AG08396 (cell line): ENCODE data around the gene MARK4.
"Not testable (repeated sequence)": the region's sequence is repeated elsewhere in the genome, so short reads cannot be mapped to it uniquely, and the experiment has no call there.

Experiments
- DNase-seq: peaks from one replicate; pipeline ENCODE4 v3.0.0; 2012; ENCODE audit warnings: low spot score, mixed read lengths

Gene MARK4

DNA sequence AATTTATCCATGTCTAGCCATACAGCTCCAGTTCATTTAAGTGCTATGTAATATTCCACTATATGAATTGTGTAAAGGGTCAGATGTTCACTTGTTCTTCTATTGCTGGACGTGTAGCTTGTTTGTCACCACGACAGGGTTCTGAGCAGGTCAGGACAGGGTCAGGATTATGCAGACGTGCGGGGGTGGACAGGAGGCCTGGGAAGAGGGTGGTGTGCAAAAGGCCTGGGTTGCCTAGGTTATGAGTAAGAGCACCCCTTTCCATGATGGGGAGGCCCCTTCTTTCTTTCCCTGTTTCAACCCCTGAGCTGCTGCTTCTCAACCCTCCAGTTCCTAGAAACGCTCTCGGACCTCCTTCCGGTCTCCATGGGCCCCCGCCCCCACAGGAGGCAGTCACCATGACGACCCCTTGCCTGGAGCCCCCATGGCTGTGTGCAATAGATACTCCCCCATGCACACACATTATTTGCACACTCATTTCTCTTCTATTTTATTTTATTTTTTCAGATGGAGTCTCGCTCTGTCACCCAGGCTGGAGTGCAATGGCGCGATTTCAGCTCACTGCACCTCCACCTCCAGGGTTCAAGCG is 7.8 kb upstream of the MARK4 start:
- DNase-seq: no peak

DNA sequence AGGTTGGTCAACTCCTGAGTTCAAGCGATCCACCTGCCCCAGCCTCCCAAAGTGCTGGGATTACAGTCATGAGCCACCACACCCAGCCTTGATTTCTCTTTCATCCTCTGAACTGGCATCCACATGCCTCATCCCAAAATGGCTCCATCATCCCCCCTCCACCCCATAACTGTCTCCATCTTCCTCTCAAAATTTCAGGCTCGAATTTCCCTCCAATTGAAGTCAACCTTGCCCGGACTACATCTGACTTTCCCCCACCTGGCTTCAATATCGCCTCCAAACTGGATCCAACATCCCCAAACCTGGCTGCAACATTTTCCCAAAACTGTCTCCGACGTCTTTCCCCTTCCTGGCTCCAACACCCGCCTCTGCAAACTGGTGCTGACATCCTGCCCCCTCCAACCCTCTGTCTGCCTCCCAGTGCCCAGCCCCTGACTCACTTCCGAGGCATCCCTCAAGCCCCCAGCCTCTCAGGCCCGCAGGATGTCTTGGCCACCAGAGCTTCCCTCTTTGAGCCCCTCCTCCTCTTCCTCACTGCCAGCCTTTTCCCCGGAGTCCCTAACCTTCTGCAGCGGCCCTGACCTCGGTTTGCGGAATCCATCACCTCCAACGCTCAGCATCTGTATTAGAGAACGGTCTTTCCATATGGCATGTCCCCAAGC is 6.8 kb upstream of the MARK4 start:
- no peak for DNase-seq

DNA sequence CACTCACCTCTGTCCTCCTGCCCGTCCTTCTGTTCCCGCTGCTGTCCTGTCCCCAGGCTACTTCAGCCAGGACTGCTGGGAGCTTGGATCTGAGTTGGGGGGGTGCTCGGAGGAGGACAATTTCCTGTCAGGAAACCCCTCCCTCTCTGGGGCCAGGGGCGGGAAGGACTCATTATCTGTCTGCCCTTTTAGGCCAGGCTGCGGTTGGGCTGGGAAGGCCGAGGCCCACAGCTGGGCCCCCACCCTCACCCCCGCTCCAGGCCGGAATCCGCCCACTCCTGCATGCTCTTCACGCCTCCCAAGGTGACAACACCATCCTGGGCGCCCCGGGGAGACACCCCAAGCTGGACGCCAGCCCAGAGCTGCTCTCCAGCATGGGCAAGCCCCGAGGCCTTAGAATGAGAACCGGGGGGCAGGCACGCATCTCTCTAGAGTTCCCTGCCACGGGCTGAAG is 5.7 kb upstream of the MARK4 start, which contains the start of gene EXOC3L2:
EXOC3L2 (minus strand) TSS at position 74 of the 454 bp plus-strand sequence. CDS start 6,362 bp downstream, outside the sequence.
- no peak for DNase-seq

DNA sequence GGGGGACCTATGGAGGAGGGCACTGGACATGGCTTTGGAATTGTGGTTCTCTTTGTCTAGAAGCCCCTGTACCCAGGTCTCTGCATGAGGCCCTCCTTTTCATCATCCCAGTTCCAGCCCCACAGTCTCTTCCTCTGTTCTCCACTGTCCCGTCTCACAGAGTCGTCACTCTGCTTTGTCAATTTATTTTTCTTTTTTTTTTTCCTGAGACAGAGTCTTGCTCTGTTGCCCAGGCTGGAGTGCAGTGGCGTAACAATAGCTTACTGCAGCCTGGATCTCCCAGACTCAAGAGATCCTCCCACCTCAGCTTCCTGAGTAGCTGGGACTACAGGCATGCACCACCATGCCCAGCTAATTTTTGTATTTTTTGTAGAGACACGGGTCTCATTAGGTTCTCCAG is 5.2 kb upstream of the MARK4 start:
- DNase-seq: no peak

DNA sequence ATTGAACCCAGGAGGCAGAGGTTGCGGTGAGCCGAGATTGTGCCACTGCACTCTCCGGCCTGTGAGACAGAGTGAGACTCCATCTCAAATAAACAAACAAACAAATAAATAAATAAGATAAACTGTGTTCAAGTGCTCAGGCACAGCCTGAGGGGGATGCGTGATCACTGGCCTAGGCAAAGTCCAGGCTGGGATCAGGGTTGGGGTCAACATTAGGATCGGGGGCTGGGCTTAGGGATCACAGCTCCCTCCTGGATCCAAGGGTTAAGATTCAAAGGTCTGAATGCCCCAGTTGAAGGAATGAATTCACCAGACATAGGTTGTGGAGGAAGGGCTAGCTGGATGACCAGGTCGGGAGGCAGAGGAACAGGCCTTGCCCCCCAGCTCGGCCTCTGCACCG is 3.9 kb upstream of the MARK4 start:
- no peak for DNase-seq

DNA sequence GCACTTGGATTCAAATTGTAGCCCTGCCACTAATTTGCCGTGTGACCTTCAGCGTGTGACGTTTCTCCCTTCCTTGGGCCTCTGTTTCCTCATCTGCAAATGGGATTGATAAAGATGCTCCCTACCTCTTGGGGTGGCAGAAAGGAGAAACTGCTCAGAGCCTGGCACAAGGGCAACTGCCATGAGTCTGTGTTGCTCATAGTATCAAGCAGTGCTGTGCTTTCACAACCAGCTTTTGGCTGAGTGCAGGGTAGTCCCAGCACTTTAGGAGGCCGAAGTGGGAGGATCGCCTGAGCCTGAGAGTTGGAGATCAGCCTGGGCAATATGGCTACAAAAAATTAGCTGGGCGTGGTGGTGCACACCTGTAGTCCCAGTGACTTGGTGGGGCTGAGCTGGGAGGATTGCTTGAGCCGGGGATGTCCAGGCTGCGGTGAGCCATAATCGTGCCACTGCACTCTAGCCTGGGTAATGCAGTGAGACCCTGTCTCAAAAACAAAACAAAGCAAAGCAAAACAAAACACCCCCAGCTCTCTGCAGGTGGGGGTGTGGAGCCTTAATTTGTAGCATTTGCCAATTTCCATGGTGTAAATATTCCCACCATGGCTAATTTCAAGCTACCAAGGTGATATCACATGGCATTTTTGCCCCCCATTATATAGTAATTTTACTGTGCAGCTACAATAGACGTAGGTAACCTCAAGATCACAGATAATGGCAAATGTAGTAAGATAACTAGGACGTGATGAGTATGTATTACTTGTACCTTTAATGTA is 1.6 kb upstream of the MARK4 start:
- DNase-seq: no peak

DNA sequence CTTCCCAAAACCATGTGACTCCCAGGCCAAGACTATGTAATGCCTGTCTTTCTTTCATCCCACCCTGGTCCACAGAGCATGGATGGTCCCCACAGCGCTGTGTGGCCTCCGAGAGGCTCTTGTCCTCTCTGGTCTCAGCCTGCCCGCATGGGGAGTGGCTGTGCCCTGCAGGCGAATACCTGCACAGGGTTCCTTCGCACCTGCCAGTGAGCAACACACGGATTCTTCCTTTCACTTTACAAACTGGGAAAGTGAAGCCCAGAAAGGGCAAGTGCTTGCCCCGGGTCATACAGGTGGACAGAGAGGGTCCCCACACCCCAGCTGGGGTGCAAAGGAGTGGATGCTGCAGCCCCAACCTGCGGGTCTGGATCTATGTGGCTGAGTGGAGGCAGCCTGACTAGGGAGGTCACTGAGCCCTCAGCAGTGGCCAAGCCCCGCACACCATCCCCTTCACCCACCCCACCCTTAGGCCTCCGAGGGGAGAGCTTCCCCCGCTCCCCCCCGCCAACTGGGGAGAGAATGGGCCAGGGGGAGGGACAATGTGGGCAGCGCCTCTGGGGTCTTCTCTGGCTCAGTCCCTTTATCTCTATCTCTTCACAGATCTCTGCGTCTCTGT is 747 bp upstream of the MARK4 start:
- no peak for DNase-seq

DNA sequence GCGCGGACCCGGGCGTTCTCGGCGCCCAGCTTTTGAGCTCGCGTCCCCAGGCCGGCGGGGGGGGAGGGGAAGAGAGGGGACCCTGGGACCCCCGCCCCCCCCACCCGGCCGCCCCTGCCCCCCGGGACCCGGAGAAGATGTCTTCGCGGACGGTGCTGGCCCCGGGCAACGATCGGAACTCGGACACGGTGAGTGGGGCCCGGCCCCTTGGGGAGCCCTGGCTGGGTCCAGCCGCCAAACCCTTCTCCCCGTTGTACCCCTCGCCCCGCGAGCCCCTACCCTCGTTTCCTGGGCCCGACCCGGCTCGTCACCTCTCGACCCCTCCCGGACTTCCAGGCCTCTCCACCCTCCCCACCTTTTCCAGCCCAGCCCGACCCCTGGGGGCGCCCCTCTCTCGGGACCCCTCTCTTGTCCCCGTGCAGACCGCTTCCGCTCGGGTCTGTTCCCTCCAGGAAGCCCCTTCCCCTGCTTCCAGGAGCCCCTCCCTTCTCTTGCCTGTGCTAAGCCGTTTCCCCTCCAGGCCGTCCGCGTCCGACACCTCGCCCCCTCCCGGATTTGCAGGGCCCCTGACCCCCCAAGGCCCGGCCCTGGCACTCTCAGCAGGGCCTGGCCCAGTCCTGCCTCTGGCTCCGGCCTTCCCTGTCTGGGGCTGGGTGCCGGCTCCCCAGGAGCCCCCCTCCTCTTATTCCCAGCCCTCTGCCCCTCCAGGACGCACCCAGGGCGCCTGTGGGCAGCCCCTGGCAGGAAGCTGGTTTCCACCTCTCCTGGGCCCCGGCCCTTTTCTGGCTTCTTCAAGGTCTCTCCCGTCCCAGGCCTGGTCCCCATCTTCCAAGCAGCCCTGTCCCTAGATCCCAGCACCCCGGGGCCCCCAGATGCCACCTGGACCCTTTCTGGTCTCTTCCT is 632 bp downstream of the MARK4 start:
- DNase-seq: peak; percentile 71

DNA sequence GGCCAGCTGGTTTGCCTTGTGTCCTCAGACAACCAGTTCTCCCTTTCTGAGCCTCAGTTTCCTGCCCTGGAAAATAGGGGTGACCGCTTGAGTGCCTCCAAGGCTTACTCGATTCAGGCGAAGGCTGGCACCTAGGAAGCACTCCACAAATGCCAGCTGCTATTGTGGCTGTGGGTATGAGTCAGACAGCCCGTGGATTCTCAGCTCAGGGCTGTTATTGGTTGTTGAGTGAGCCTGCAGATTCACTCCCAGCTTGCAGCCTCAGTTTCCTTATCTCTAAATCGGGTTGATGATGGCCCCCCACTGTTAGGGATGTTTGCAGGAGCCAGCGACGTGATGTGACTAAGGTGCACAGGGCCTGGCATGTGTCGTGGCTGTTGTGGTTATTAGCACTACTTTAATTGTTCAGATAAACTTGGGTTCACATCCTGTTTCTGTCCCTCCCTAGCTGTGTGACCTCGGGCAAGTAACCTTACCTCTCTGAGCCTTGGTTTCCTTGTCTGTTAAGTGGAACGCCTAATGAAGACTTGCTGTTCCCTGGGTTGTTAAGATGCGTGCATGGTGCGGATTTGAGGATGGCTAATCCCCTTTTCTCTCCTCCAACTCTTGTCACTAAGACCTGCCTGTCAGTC is 2.4 kb downstream of the MARK4 start:
- DNase-seq: peak; percentile 82

DNA sequence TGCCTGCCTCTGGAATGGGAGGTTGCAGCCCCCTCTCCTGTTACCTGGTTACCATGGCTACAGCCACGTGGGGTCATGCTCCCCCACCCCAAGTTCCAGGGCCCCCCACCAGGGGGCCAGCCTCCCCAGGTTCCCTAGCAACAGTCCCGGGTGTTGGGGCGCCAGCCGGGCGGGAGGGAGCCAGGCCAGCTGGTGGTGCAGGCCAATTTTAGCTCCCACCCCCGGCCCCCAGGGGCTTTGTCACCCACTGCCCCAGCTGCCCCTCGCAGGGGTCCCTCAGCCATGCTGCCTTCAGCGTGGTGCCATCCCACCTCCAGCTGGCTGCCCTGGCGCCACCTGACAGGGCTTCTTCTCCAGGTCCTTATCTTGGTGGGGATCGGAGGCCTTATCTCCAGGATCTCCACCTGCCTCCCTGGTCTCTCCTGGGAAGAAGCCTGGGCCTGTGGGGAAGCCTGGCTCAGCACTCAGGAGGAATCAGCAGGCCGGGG is 3.0 kb downstream of the MARK4 start:
- no peak for DNase-seq

DNA sequence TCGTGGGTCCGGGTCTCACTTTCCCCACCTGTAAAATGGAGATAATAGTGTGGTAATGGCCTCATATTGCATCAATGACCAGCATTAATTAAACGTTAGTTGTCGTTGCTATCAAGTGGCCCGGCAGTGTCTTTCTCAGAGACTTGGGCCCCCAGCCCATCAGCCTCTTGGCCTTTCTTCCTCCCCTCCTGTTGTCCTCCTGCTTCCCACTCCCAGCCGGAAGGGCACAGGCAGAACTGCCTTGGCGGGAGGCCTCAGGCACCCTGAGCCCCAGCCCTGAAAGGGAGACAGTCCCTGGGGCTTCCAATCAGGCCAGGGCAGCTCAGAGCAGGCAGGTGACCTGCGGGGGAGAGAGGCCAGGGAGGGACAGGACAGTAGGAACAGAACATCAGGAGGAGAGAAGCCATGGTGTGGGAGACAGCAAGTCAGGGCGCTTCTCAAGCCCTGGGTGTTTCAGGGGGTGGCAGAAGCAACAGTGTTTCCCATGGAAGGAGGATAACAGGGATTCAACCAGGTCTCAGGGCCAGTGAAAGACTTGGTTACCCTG is 4.6 kb downstream of the MARK4 start:
- DNase-seq: no peak

DNA sequence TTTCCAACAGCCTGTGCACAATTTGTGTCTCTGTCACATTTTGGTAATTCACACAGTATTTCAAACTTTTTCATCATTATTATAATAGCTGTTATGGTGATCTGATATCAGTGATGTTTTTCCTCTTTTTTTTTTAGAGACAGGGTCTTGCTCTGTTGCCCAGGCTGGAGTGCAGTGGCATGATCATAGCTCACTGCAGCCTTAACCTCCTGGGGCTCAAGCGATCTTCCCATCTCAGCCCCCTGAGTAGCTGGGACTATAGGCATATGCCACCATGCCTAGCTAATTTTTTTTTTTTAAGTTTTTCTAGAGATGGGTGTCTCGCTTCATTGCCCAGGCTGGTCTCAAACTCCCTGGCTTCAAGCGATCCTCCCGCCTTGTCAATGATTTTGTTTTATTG is 5.8 kb downstream of the MARK4 start:
- no peak for DNase-seq

DNA sequence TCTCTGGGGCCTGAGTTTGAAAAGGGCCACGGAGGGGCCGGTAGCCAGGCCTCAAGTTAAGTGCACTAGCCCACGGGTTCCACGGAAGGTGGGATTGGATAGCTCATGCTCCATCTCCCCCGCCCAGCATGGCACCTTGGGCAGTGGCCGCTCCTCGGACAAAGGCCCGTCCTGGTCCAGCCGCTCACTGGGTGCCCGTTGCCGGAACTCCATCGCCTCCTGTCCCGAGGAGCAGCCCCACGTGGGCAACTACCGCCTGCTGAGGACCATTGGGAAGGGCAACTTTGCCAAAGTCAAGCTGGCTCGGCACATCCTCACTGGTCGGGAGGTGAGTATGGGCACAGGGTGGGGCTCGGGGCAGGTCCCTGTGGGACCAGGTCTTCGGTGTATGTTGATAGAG is 7.8 kb downstream of the MARK4 start:
- no peak for DNase-seq

DNA sequence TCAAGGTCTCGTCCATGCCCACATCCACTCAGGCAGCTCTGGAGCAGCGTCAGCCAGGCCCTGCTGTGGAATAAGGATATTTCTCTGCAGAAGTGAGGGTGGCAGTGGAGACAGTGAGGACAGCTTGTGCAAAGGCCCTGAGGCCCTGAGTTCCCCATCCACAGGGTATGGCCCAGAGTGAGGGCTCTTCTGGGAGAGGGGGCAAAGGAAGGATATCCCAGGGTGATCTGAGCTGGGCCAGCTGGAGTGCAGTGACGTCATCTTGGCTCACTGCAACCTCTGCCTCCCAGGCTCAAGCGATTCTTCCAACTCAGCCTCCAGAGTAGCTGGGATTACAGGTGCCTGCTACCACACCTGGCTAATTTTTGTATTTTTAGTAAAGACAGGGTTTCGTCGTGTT is 11.5 kb downstream of the MARK4 start:
- no peak for DNase-seq

DNA sequence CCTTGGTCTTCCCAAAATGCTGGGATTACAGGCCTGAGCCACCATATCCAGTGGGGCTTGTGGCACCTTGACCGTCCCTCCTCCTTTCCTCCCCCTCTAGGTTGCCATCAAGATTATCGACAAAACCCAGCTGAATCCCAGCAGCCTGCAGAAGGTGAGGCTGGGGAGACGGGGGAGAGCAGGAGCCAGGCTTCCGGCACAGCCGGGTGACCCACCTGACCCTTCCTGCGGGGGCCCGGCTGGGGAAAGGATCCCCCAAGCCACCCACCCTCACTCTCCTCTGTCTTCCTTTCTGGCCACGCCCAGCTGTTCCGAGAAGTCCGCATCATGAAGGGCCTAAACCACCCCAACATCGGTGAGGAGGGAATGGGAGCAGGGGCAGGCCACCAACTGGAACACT is 11.9 kb downstream of the MARK4 start:
- no peak for DNase-seq

DNA sequence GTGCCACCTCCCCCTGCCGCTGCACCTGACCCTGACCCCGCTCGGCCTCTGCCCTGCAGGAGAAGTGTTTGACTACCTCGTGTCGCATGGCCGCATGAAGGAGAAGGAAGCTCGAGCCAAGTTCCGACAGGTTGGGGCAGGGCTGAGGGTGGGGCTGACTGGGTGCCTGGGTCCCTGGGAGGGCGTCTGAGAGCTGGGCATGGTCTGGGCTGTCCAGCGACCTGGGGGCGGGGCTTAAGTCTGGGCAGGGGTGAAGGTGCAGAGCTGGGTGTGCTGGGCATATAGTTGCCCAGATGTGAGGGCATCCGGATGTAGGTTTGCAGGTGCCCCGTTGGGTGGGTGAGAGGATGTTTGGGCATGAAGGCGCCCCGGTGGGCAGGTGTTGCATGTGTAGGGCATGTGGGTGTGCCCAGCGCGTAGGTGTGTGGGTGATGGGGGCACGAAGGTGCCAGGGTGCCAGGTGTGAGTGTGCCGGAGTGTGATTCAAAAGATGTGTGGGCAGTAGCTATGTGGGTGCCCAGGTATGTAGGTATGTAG is 13.8 kb downstream of the MARK4 start:
- no peak for DNase-seq

DNA sequence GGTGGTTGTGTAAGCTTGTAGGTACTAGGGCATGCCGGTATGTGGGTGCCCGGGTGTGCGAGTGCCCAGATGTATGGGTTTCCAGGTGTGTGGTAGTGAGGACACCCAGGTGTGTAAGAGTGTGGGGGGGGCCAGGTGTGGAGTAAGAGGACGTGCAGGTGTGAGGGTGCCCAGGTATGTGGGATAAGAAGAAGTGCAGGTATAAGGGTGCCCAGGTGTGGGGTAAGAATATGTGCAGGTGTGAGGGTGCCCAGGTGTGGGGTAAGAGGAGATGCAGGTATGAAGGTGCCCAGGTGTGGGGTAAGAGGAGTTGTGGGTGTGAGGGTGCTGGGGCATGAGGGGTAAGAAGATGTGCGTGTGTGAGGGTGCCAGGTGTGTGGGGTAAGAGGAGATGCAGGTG is 14.3 kb downstream of the MARK4 start:
- no peak for DNase-seq

DNA sequence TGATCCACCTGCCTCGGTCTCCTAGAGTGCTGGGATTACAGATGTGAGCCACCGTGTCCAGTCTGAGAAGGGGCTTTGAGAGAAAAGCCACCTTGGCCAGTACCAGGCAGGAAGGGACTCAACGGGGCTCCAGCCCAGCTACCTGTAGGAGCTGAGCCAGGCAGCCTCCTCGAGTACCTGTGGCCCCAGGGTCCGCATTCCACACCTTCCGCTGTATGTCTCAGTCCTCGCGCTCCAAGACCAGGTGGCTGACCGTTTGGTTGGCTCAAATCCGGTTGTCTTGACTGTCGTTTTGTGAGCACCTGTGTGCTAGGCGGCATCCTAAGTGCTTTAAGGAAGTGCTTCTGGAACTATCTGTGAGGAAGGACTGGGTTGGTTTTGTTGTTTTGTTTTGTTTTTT is 16.2 kb downstream of the MARK4 start:
- DNase-seq: no peak

DNA sequence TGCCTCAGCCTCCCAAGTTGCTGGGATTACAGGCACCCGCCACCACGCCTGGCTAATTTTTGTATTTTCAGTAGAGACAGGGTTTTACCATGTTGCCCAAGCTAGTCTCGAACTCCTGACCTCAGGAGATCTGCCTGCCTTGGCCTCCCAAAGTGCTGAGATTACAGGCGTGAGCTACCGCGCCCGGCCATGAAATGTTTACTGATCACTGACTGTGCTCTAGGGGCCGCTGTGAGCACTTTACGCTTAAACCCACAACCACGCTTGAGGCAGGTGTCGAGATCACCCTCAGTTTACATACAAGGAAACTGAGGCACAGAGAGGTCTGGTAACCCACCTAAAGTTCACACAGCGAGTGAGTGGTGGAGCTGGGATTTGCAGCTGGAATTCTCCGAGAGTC is 18.9 kb downstream of the MARK4 start:
- not testable (repeated sequence) for DNase-seq

DNA sequence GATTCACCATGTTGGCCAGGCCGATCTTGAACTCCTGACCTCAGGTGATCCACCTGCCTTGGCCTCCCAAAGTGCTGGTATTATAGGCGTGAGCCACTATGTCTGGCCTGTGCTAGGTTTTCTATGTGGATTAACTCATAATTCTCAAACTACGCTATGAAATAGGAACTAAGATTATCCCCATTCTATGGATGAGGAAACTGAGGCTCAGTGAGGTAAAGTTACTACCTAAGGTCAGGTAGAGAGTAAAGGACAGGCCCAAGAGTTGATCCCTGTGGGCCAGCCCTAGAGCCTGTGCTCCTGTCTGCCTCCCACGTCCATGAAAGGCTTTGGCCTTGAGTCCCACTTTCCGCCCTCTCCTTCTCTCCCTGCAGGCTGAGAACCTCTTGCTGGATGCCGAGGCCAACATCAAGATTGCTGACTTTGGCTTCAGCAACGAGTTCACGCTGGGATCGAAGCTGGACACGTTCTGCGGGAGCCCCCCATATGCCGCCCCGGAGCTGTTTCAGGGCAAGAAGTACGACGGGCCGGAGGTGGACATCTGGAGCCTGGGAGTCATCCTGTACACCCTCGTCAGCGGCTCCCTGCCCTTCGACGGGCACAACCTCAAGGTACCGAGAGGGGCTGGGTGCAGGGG is 20.1 kb downstream of the MARK4 start:
- DNase-seq: no peak
